DND-41 (cell line): ENCODE results near the gene NFE2.

Experiments used
- ATAC-seq: fragments of 200-7000 bp; cut with Tn5 transposase; 3 replicates; pipeline ENCODE4 v1.9.1; 2021; ENCODE audit warnings: low read depth; ENCODE audit not compliant: insufficient read depth
- DNase-seq: peaks from one replicate; pipeline ENCODE4 v3.0.0-alpha.2; 2020
- H2AFZ ChIP-seq: 2 replicates; pipeline ENCODE4 v1.6.0; 2012; ENCODE audit warnings: low read depth, low read length
- H3K27ac ChIP-seq: 2 replicates; pipeline ENCODE4 v1.5.1; 2012; ENCODE audit warnings: low read length, inconsistent platforms
- H3K27me3 ChIP-seq: fragments of 200-600 bp; sonication (generic); 2 replicates; pipeline ENCODE4 v1.6.0; 2012; ENCODE audit warnings: low read length, mild to moderate bottlenecking, inconsistent platforms; ENCODE audit not compliant: insufficient read depth, poor library complexity
- H3K36me3 ChIP-seq: 2 replicates; pipeline ENCODE4 v1.5.1; 2012; ENCODE audit warnings: low read length, inconsistent platforms; ENCODE audit not compliant: insufficient read depth
- H3K4me1 ChIP-seq: 2 replicates; pipeline ENCODE4 v1.5.1; 2012; ENCODE audit warnings: mild to moderate bottlenecking, low read length; ENCODE audit not compliant: insufficient read depth
- H3K4me2 ChIP-seq: 2 replicates; pipeline ENCODE4 v1.6.0; 2012; ENCODE audit warnings: mild to moderate bottlenecking, moderate library complexity, low read length, inconsistent platforms; ENCODE audit not compliant: insufficient read depth
- H3K4me3 ChIP-seq, 2 experiments: fragments of 200-600 bp in 1 of 2; shearing (Covaris generic) in 1 of 2; 2 replicates each; pipeline ENCODE4 v1.5.1; 2012 to 2016; ENCODE audit warnings: inconsistent platforms in 2 of 2, low read length in 2 of 2, mild to moderate bottlenecking in 2 of 2, low read depth in 1 of 2, moderate library complexity in 1 of 2
- H3K79me2 ChIP-seq: 2 replicates; pipeline ENCODE4 v1.6.0; 2012; ENCODE audit warnings: low read length, inconsistent platforms; ENCODE audit not compliant: insufficient read depth
- H3K9ac ChIP-seq: 2 replicates; pipeline ENCODE4 v1.6.0; 2012; ENCODE audit warnings: low read depth, mild to moderate bottlenecking, inconsistent platforms, low read length, moderate library complexity
- H3K9me3 ChIP-seq: 2 replicates; pipeline ENCODE4 v1.5.1; 2012; ENCODE audit warnings: low read length, moderate library complexity, mild to moderate bottlenecking, inconsistent platforms; ENCODE audit not compliant: insufficient read depth, severe bottlenecking
- H4K20me1 ChIP-seq: 2 replicates; pipeline ENCODE4 v1.6.0; 2012; ENCODE audit warnings: low read length; ENCODE audit not compliant: insufficient read depth
- EZH2 ChIP-seq: IDR thresholded peaks from 3 replicates; pipeline ENCODE4 v1.6.1; 2012; ENCODE audit warnings: borderline replicate concordance, low read depth, mild to moderate bottlenecking, moderate library complexity, low read length, inconsistent platforms; ENCODE audit not compliant: severe bottlenecking
- TF ChIP-seq, protein P1 (sequence below): IDR thresholded peaks from 2 replicates; pipeline ENCODE4 v1.5.1; 2012; ENCODE audit warnings: borderline replicate concordance, low read length, moderate library complexity, mild to moderate bottlenecking; ENCODE audit not compliant: poor library complexity, severe bottlenecking; ENCODE audit errors: extremely low read depth

The NFE2 gene

GRCh38 chr12:54266852-54267251 is 34.0 kb downstream of the NFE2 start:
- Histone ChIP-seq H3K4me3 (no peak overlapping the region), H3K9ac (no peak overlapping the region), H3K36me3 (peaks cover 25% of the 10 kb centered on the region), H3K27ac (no peak overlapping the region), H3K4me2 (no peak overlapping the region), H3K9me3 (no peaks in the 10 kb centered on the region), H3K4me1 (no peaks in the 10 kb centered on the region), H4K20me1 (peaks cover 26% of the 10 kb centered on the region; the same call in 1 of the 2 replicates), H2AFZ (no peak overlapping the region), H3K27me3 (no peaks in the 10 kb centered on the region), H3K79me2 (peaks cover 97% of the 10 kb centered on the region)
- TF ChIP-seq, protein P1, sequence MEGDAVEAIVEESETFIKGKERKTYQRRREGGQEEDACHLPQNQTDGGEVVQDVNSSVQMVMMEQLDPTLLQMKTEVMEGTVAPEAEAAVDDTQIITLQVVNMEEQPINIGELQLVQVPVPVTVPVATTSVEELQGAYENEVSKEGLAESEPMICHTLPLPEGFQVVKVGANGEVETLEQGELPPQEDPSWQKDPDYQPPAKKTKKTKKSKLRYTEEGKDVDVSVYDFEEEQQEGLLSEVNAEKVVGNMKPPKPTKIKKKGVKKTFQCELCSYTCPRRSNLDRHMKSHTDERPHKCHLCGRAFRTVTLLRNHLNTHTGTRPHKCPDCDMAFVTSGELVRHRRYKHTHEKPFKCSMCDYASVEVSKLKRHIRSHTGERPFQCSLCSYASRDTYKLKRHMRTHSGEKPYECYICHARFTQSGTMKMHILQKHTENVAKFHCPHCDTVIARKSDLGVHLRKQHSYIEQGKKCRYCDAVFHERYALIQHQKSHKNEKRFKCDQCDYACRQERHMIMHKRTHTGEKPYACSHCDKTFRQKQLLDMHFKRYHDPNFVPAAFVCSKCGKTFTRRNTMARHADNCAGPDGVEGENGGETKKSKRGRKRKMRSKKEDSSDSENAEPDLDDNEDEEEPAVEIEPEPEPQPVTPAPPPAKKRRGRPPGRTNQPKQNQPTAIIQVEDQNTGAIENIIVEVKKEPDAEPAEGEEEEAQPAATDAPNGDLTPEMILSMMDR, result no peak
- no peak for TF ChIP-seq EZH2
- ATAC-seq, result no peak
- DNase-seq, result no peak

DNA sequence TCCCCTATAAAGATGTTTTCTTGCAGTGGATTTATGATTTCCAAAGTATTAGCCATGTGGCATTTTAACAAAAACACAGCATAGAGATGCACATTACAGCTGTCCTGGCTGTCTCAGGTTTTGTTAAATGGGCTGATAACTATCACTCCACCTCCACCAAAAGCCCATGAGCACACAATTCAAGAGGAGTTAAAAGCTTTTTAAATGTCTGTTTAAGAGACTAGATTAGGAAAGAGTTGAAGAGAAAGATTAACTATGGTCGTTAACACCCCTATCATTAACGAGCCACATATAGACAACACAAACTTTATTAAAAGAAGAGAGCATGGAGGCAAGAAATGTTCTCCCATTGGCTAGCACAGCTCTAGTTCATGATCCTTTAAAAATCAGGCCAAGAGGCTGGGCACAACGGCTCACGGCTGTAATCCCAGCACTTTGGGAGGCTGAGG is 35.4 kb downstream of the NFE2 start:
- Histone ChIP-seq H3K4me2 (no peak overlapping the region), H3K27me3 (no peaks in the 10 kb centered on the region), H3K27ac (no peak overlapping the region), H3K4me3 (no peak overlapping the region), H3K36me3 (peaks cover 21% of the 10 kb centered on the region), H3K9me3 (no peaks in the 10 kb centered on the region), H2AFZ (no peak overlapping the region), H3K79me2 (peaks cover 99% of the 10 kb centered on the region), H3K4me1 (no peaks in the 10 kb centered on the region; the same call in 1 of the 2 replicates), H4K20me1 (peaks cover 28% of the 10 kb centered on the region; the same call in 1 of the 2 replicates), H3K9ac (no peak overlapping the region)
- TF ChIP-seq, protein P1, result no peak
- no peak for TF ChIP-seq EZH2
- ATAC-seq (no peak), DNase-seq (no peak)

- no peak for DNase-seq
- Histone ChIP-seq H2AFZ (no peak overlapping the region), H3K27ac (no peak overlapping the region), H3K79me2 (peaks cover 99% of the 10 kb centered on the region), H3K4me2 (no peak overlapping the region), H3K27me3 (no peaks in the 10 kb centered on the region), H3K4me1 (peaks cover 6% of the 10 kb centered on the region), H3K9ac (no peak overlapping the region), H3K4me3 (no peak overlapping the region), H4K20me1 (peaks cover 32% of the 10 kb centered on the region; the same call in 1 of the 2 replicates), H3K9me3 (no peaks in the 10 kb centered on the region), H3K36me3 (peaks cover 27% of the 10 kb centered on the region)
- TF ChIP-seq, protein P1, result no peak
- no peak for ATAC-seq
Measured at GRCh38 chr12:54262403-54262925, 38.4 kb downstream of the NFE2 start.
